HG02884 (cell line): ENCODE results near the gene ZNF865.

Source experiments
- ATAC-seq: cut with Tn5 transposase; IDR thresholded peaks from one replicate; pipeline ENCODE4 v1.9.1; 2021; ENCODE audit warnings: mild to moderate bottlenecking, moderate library complexity; ENCODE audit not compliant: unreplicated experiment

The ZNF865 gene

GRCh38 chr19:55643887-55644176 is 38.4 kb downstream of the ZNF865 start:
- no peak for ATAC-seq

DNA sequence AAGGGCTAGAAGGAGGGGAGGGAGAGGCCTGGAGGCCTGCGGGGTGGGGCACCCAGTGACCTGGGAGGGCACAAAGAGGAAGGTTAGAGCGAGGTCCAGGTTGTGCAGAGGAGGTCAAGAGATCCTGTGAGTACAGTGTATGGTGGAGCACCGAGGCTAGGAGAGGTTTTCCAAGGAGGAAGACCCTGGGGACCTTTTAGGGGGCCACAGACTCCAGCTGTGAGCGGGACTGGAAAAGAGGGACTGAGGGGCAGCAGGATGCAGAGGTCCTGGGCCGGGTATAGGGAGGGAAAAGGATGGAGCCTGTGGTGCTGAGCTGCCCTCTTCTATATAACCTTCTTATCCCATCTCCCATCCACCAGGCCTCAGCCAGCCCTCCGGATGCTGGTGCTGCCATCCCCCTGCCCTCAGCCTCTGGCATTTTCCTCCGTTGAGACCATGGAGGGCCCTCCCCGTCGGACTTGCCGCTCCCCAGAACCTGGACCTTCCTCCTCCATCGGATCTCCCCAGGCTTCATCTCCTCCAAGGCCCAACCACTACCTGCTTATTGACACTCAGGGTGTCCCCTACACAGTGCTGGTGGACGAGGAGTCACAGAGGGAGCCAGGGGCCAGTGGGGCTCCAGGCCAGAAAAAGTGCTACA is 38.9 kb downstream of the ZNF865 start:
- no peak for ATAC-seq

GRCh38 chr19:55644842-55645511 is 39.5 kb downstream of the ZNF865 start:
- ATAC-seq: no peak

- ATAC-seq: no peak
Observed at GRCh38 chr19:55645512-55645881, 40.0 kb downstream of the ZNF865 start.

- no peak for ATAC-seq
Observed at GRCh38 chr19:55646889-55647731, 41.7 kb downstream of the ZNF865 start.

DNA sequence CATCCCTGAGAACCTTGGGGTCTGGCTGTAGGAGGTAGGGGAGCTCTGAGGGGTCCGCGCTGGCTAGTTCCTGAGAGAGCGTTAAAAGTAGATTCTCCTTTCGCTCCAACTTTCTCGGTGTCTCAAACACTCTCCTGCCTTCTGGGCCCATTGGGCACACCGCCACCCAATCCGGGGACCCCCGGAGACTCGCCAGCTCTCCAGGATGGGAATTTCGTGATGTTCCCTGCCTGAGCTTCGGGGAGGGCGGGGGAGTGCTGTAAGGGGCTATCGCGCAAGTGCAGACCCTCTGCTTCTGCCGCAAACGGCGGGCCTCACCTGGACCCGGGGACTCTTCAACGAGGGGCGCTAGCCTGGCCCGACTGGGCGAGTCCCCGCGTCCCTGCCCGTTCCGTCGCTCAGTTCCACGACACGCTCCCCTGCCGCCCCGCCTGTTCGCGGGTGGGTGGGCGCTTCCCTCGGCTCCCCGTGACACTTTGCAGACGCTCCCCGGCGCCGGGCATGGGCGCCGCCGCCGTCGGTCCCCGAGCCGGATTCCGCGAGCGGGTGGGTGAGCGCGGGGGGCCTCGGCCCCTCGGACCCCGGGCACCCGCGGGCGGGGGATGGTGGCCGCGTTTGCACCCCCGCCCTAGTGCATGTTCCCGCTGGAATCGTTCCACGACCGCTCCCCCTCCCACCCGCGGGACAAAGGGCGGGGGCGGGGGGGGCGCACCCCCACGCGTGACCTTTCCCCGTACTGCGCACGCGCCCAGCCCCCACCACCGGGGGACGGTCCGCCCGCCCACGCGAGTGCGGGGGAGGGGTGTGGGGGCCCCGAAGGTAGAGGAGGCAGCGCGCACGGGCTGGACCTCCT is 42.5 kb downstream of the ZNF865 start, which contains the start of gene CCDC106:
TSS of gene CCDC106 (plus strand) at position 481 of the 853 bp plus-strand sequence. CDS start 835 bp downstream, outside the sequence.
- ATAC-seq: no peak

GRCh38 chr19:55648585-55649267 is 43.3 kb downstream of the ZNF865 start:
- no peak for ATAC-seq

DNA sequence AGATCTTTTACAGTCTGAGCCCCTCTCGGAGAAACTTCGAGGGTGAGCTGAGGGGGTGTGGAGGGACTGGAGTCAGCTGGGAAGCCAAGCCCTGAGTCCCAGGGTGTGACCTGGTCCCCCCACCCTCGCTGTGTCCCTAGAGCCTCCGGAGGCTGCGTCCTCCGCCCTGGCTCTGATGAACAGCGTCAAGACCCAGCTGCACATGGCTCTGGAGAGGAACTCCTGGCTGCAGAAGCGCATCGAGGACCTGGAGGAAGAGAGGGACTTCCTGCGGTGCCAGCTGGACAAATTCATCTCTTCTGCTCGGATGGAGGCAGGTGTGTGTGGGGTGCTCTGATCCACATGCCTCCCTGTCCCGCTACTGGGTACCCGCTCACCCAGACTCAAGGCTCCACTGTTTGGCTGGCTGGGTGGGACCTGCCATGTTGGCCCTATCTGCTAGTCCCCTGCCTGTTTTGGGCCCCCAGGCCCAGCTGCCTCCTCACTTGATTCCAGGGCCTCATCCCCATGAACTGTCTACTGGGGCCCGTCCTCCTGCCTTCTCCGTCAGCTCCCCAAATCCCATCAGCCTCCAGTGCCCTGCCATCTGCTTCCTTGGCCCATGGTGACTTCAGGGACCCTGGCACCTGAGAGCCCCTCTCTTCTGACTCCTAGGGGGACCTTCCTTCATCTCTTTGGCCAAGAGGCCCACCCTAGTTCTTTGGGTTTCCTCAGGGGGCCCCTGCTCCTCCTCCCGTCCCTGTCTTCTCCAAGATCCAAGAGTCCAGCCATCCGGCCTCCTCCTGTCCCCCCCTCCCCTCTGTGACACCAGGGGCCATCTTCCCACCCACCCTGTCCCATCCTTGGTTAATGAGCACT is 44.0 kb downstream of the ZNF865 start:
- ATAC-seq: no peak

GRCh38 chr19:55650126-55650557 is 44.7 kb downstream of the ZNF865 start:
- ATAC-seq: no peak

DNA sequence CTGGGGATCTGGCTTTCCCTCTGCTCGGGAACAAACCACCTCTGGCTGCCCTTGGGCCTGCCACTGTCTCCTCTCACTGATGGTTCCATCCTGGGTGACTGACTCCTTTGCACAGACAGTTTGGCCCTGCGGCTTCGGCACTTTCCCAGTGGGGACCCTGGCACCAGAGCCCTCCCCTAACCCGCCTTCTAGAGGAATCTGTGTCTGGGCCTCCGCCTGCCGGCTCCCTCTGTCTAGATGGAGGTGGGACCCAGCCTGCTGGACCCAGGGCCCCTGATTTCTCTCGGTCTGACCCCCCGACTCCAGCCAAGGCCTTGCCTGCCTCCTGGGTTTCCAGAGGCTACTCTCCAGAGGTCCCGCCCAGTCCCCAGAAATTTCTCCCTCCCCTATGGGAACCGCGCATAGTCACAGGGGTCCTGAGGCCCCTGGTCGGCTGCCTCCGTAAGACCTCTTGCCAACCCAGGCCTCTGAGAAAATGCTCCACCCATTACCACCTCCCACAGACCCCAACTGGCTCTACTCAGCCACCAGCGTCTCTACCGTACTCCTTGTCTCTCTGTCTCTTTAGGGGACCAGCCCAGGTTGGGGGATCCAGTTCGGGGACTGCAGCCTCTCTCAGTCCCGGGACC is 45.3 kb downstream of the ZNF865 start:
- ATAC-seq: no peak

- ATAC-seq: no peak
Observed at GRCh38 chr19:55651236-55651635, 45.8 kb downstream of the ZNF865 start.

- ATAC-seq: no peak
Observed at GRCh38 chr19:55652311-55653128, 47.1 kb downstream of the ZNF865 start.

DNA sequence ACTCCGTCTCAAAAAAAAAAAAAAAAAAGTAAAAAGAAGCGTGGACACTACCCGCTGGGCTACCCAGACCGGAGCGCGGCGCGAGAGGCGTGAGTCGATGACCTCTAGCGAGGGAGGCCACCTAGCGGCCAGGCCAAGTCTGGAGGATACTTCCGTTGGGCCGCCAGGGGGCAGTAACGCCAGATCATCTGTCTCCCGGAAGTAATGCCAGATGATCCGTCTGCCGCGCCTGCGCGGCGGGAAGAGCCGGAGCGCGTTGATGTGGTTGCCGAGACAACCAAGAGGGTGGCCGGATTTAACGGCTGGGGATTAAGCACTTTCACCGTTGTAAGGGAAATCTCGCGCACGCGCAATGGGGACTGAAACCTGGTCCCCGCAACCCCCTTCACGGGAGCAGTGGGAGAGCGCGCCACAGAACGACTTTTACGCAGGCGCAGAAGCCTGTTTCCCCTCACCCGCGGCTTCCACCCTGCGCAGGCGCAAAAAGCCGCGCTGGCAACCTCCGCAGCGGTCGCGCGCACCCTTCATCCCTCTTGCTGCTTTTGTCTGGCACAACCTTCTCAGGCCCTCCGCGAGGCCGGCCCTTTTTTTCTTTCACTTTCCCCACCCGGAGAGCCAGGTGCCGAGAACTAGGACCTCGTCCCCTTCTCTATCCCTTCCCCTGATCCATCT is 48.3 kb downstream of the ZNF865 start:
- peak; percentile 41 for ATAC-seq

DNA sequence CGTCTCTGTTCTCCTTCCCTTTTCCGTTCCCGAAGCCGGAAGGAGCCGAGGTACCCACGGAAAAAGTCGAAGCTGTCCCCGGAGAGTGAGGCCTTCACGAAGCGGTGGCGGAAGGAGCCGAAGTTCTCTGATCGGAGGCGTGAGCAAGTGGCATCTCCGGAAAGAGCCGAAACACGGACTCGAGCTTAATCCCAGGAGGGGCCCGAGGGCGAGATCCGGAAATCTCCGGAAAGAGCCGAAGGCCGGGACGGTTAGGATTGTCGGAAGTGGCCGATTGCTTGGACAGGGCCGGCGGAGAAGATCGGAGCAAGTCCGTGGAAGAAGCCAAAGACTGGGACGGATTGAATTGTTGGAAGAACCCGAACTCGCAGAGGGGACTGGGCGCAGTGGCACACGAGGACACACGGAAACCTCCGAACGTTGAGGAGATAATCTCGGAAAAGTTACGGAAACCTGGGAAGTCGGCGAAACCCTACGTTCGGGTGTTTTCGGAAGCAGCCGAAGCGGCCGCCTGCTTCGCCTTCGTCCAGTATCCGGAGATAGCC is 48.9 kb downstream of the ZNF865 start:
- peak; percentile 55 for ATAC-seq

DNA sequence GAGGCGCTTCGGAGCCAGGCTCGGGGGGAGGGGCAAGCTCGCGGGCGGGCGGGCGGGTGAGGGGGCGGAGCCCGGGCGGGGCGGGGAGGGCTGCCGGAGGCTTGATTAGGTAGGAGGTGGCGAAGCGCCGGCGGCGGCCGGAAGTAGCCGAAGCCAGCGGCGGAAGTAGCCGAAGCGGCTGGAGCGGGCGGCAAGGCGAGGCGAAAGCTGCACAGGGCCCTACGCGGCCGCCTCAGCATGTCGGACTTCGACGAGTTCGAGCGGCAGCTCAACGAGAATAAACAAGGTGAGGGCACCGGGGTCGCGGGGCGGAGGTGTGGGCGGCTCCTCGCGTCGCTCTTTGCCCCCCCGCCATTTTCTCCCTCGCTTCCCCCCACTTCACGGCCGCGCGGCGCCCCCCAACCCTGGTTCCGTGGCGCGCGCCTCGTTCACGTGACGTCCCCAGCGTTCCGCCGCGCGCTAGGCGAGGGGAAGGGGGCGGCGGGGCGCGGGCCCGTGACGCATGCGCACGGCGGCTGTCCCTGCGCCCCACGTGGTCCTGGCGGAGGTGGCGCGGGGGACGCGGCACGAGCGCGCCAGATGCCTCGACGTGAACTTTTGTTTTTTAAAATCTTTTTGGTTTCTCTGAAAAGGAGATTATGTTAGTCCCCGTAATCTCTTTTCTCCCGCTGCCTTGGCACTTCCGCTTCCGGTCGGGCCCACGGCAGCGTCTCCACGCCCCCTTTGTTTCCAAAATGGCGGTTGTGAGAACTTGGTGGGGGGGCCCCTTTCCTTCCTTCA is 49.6 kb downstream of the ZNF865 start, which contains the start of gene U2AF2:
TSS of gene U2AF2 (plus strand) at position 168 of the 780 bp plus-strand sequence. CDS start at position 238, 70 bp downstream.
- peak; percentile 28 for ATAC-seq

DNA sequence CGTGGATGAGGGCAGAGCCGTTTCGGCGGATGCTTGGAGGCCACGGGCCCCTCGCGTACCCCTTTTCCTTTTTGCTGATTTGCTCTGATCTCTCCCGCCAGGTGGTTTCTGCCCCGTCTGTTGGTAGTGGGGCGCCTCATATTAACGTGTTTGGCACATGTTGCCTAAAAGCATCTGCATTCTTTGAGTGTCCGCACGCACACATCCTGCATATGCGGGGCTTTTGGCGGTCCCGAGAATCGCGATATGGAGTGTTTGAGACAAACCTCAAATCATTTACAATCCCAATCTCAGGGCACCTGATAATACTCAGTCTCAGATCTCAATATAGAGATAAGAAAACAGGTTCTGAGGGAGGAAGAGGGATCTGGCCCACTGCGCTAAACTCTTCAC is 50.2 kb downstream of the ZNF865 start:
- ATAC-seq: no peak
